PC-9 (cell line): ENCODE measurements around the gene STK31.
"Not testable (repeated sequence)": the region's sequence is repeated elsewhere in the genome, so short reads cannot be mapped to it uniquely, and the experiment has no call there.

Experiments
- CTCF ChIP-seq: fragments of 200-600 bp; sonication (generic); conservative IDR thresholded peaks from 2 replicates; pipeline ENCODE4 v1.6.1; 2017; ENCODE audit warnings: mixed run types, antibody characterized with exemption, mild to moderate bottlenecking, moderate library complexity
- EZH2 ChIP-seq: fragments of 200-600 bp; sonication (generic); IDR thresholded peaks from 2 replicates; pipeline ENCODE4 v1.8.0; 2017; ENCODE audit warnings: antibody characterized with exemption, low read depth

- not testable (repeated sequence) for TF ChIP-seq EZH2, CTCF
These were observed 118.1 kb downstream of the STK31 start for GRCh38 chr7:23828125-23828524.
